SH-SY5Y (cell line): ENCODE data around the gene CCDC9.

Experiments
- GATA2 ChIP-seq: IDR thresholded peaks from 2 replicates; pipeline ENCODE4 v1.6.1; 2011; ENCODE audit warnings: mild to moderate bottlenecking, low read depth, low read length
- GATA3 ChIP-seq: IDR thresholded peaks from 2 replicates; pipeline ENCODE4 v1.6.1; 2011; ENCODE audit warnings: low read depth, mild to moderate bottlenecking, low read length, moderate library complexity

- TF ChIP-seq GATA2 = no peak
- TF ChIP-seq GATA3 = no peak
Observed at GRCh38 chr19:47284324-47284899, 28.1 kb downstream of the CCDC9 start.
